Melanocyte of skin (primary cell): Measurements from ENCODE around the gene C11orf52. TPM values are rescaled to one million over a fixed set of nuclear protein-coding genes. Genes with fewer than 3 reads are reported as not detected.

Experiments used
- small RNA-seq, 2 donors: library from RNA; depleted of rRNA; stranded (forward); fragments of <200 nt; gene quantifications; one replicate each; pipeline ENCODE3, GENCODE V24; 2012
- total RNA-seq, 2 donors: library from RNA; depleted of rRNA; stranded (reverse); fragments of >200 nt; gene quantifications; 2 replicates each; pipeline ENCODE4 v1.2.3, GENCODE V29; 2012

Gene C11orf52
- 1 to 10 TPM in 1 of 2 donors, under 1 TPM in 1; under 0.01 to 1.4 TPM for total RNA-seq

GRCh38 chr11:111918390-111919256 is at the start of gene C11orf52:
C11orf52 (plus strand) TSS chr11:111918913; CDS start chr11:111918973, 60 bp downstream.

GRCh38 chr11:111870886-111871692 is 47.6 kb upstream of the C11orf52 start, which contains the start of gene ALG9:
ALG9 (minus strand) TSS chr11:111871581; CDS start chr11:111871482, 99 bp downstream.

GRCh38 chr11:111878849-111879636 is 39.7 kb upstream of the C11orf52 start, which contains the start of the genes CFAP68 and FDXACB1:
CFAP68 (plus strand) TSS chr11:111879541; CDS start chr11:111879561, 20 bp downstream.
FDXACB1 (minus strand) TSS chr11:111879165; CDS start chr11:111879132, 33 bp downstream.

GRCh38 chr11:111911563-111912401 is 6.9 kb upstream of the C11orf52 start, which contains the start of gene CRYAB:
CRYAB (minus strand) TSS chr11:111911770; CDS start chr11:111911724, 46 bp downstream.

GRCh38 chr11:111912535-111912934 is 6.2 kb upstream of the C11orf52 start, which contains the start of gene HSPB2:
HSPB2 (plus strand) TSS chr11:111912734; CDS start chr11:111912830, 96 bp downstream.

Small RNA genes lying within 50 kb of the gene (small RNA-seq; reads per million reads assigned to genes)
- 0 reads per million in 2 donors for gene C11orf52
- 0 reads per million in 2 donors for gene RNA5SP351
- gene RPL37AP8, result 0 to 0.04 reads per million in 2 donors

Other genes starting within 250 kb of the C11orf52 start
- 10 to 100 TPM; 21.0 to 35.3 TPM for gene PPP2R1B, start 152.5 kb upstream of the C11orf52 start, total RNA-seq
- gene ALG9, start 47.3 kb upstream of the C11orf52 start, total RNA-seq, result 10 to 100 TPM; 38.5 to 44.6 TPM
- gene FDXACB1, start 39.7 kb upstream of the C11orf52 start, total RNA-seq, result 1 to 10 TPM; 6.0 to 6.5 TPM
- gene CFAP68, start 39.4 kb upstream of the C11orf52 start, total RNA-seq, result 10 to 100 TPM; 13.3 to 29.9 TPM
- gene CRYAB, start 7.1 kb upstream of the C11orf52 start, total RNA-seq, result 10 to 100 TPM; 63.3 to 92.9 TPM
- 1 to 10 TPM in 1 of 2 donors, under 1 TPM in 1; 1.00 to 3.1 TPM for gene HSPB2, start 6.2 kb upstream of the C11orf52 start, total RNA-seq
- gene DIXDC1, start 18.4 kb downstream of the C11orf52 start, total RNA-seq, result 10 to 100 TPM; 11.7 TPM
- 10 to 100 TPM; 60.6 to 83.9 TPM for gene DLAT, start 106.5 kb downstream of the C11orf52 start, total RNA-seq
- 1 to 10 TPM; 1.3 to 3.4 TPM for gene PIH1D2, start 155.1 kb downstream of the C11orf52 start, total RNA-seq
- gene NKAPD1, start 155.4 kb downstream of the C11orf52 start, total RNA-seq, result 10 to 100 TPM; 18.3 to 22.0 TPM
- 10 to 100 TPM; 68.5 to 99.9 TPM for gene TIMM8B, start 167.8 kb downstream of the C11orf52 start, total RNA-seq
- gene SDHD, start 168.0 kb downstream of the C11orf52 start, total RNA-seq, result 100 to 1,000 TPM; 141 to 148 TPM
- under 1 TPM; 0.33 to 0.34 TPM for gene IL18, start 245.2 kb downstream of the C11orf52 start, total RNA-seq
- gene TEX12, start 248.5 kb downstream of the C11orf52 start, total RNA-seq, result under 1 TPM; under 0.01 to 0.34 TPM